ENCODE measurements around the gene FMC1.

The FMC1 gene, protein sequence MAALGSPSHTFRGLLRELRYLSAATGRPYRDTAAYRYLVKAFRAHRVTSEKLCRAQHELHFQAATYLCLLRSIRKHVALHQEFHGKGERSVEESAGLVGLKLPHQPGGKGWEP

GRCh38 chr7:139341058-139341775 is at the start of gene FMC1:
Gene FMC1 (plus strand): TSS chr7:139341337. CDS start chr7:139341385, 48 bp downstream.
- FAIRE-seq (no peak), DNase-seq (ENCODE audit: insufficient read length, low spot score) (no peak)
- TF ChIP-seq, protein P1, sequence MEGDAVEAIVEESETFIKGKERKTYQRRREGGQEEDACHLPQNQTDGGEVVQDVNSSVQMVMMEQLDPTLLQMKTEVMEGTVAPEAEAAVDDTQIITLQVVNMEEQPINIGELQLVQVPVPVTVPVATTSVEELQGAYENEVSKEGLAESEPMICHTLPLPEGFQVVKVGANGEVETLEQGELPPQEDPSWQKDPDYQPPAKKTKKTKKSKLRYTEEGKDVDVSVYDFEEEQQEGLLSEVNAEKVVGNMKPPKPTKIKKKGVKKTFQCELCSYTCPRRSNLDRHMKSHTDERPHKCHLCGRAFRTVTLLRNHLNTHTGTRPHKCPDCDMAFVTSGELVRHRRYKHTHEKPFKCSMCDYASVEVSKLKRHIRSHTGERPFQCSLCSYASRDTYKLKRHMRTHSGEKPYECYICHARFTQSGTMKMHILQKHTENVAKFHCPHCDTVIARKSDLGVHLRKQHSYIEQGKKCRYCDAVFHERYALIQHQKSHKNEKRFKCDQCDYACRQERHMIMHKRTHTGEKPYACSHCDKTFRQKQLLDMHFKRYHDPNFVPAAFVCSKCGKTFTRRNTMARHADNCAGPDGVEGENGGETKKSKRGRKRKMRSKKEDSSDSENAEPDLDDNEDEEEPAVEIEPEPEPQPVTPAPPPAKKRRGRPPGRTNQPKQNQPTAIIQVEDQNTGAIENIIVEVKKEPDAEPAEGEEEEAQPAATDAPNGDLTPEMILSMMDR (IDR thresholded peaks at IDR 0.05; ENCODE audit: insufficient read depth, missing control alignments), result peak; percentile 43

GRCh38 chr7:139292821-139293220 is 48.3 kb upstream of the FMC1 start:
- no peak for FAIRE-seq
- no peak for DNase-seq (ENCODE audit: insufficient read length, low spot score)
- TF ChIP-seq, protein P1 (IDR thresholded peaks at IDR 0.05; ENCODE audit: insufficient read depth, missing control alignments), result no peak

DNA sequence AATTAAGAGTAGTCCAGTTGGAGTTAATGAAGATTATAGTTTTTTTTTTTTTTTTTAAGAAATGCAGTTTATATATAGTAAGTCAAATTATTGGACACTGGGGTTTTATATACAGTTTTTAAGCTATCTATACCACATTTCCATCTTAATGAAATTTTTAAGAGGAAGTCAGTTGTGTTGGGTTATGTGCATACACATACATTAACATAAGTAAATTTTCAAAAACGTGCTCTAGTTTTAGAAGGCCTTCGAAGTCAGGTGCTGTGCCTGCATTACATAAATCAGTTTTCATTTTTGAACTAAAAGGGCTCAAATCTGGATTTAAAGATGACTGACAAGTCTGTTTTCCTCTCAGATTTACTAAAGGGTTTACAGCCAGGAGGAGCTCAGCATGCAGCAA is 47.6 kb upstream of the FMC1 start:
- TF ChIP-seq, protein P1 (IDR thresholded peaks at IDR 0.05; ENCODE audit: insufficient read depth, missing control alignments), result no peak
- DNase-seq (ENCODE audit: insufficient read length, low spot score), result no peak
- peak; percentile 41 for FAIRE-seq

- TF ChIP-seq, protein P1 (IDR thresholded peaks at IDR 0.05; ENCODE audit: insufficient read depth, missing control alignments), result no peak
Measured at GRCh38 chr7:139294241-139294640, 46.9 kb upstream of the FMC1 start.

GRCh38 chr7:139294951-139295575 is 46.1 kb upstream of the FMC1 start:
- DNase-seq (ENCODE audit: insufficient read length, low spot score), result no peak
- TF ChIP-seq, protein P1 (IDR thresholded peaks at IDR 0.05; ENCODE audit: insufficient read depth, missing control alignments), result no peak
- FAIRE-seq, result peak; percentile 11

More at GRCh38 chr7:139294241-139294640, 46.9 kb upstream of the FMC1 start:
- FAIRE-seq (peak; percentile 94), DNase-seq (ENCODE audit: insufficient read length, low spot score) (no peak)

GRCh38 chr7:139297795-139298194 is 43.3 kb upstream of the FMC1 start:
- no peak for DNase-seq (ENCODE audit: insufficient read length, low spot score)
- FAIRE-seq, result no peak
- TF ChIP-seq, protein P1 (IDR thresholded peaks at IDR 0.05; ENCODE audit: insufficient read depth, missing control alignments), result no peak

- FAIRE-seq (no peak), DNase-seq (ENCODE audit: insufficient read length, low spot score) (no peak)
- TF ChIP-seq, protein P1 (IDR thresholded peaks at IDR 0.05; ENCODE audit: insufficient read depth, missing control alignments), result no peak
Measured at GRCh38 chr7:139299296-139299695, 41.8 kb upstream of the FMC1 start.
